GM12892 (cell line): Measurements from ENCODE around the gene PPP2R2B.

Experiments
- POLR2A ChIP-seq: IDR thresholded peaks from 2 replicates; pipeline ENCODE4 v1.6.1; 2011; ENCODE audit warnings: low read depth, low read length, control low read depth
- TAF1 ChIP-seq: IDR thresholded peaks from 2 replicates; pipeline ENCODE4 v1.6.1; 2011; ENCODE audit warnings: low read depth, mild to moderate bottlenecking, control low read depth, low read length, borderline replicate concordance

DNA sequence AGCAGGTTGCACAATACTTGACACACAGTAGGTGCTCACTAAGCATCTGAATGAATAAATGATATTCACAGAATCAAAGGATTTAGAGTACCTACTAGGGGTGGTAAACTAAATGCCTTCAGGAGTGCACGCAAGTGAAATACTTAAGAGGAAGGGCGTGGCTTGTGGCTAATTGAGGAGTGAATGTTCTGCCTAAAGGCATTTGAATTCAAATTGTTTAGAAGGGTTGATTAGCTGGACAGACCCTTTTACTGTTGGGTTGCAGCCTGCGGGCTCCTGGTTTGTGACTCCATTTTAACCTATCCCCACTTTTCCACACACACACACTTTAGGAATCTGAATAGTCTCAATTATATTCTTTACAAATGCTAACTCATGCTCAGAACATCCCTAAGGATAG, 63.1 kb downstream of the PPP2R2B start:
- TF ChIP-seq POLR2A, result no peak
- TF ChIP-seq TAF1, result no peak
